ENCODE measurements around the gene SLCO2A1.

DNA sequence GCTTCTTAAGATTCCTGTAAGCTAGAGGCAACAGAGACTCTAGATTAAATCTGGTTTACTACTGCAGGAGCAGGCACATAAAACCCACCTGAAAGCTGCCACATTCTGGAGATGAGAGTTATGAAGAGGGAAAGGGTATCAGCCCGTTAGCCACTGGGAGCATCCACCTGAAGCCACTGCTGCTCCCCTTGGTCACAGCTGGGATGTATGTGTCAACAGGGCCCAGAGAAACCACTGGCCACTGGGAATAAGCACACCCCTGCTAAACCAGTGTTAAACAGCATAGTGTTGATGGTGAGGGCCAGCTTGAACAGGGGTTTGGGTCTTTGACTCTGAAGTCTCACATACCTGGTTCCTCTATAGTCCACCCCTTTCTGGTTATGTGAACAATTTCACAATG, 10.9 kb downstream of the SLCO2A1 start:
- TF ChIP-seq, protein P1, sequence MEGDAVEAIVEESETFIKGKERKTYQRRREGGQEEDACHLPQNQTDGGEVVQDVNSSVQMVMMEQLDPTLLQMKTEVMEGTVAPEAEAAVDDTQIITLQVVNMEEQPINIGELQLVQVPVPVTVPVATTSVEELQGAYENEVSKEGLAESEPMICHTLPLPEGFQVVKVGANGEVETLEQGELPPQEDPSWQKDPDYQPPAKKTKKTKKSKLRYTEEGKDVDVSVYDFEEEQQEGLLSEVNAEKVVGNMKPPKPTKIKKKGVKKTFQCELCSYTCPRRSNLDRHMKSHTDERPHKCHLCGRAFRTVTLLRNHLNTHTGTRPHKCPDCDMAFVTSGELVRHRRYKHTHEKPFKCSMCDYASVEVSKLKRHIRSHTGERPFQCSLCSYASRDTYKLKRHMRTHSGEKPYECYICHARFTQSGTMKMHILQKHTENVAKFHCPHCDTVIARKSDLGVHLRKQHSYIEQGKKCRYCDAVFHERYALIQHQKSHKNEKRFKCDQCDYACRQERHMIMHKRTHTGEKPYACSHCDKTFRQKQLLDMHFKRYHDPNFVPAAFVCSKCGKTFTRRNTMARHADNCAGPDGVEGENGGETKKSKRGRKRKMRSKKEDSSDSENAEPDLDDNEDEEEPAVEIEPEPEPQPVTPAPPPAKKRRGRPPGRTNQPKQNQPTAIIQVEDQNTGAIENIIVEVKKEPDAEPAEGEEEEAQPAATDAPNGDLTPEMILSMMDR (IDR thresholded peaks at IDR 0.05), result no peak
- no peak for TF ChIP-seq POLR2A (IDR thresholded peaks at IDR 0.05)

Data from lower leg skin (tissue), 3 donors.